Measurements from ENCODE around the gene TRAIP. TPM values are rescaled to one million over a fixed set of nuclear protein-coding genes. Genes with fewer than 3 reads are reported as not detected.

TRAIP gene
- total and polyA plus RNA-seq, 2 donors (not counting 1 experiment from before 2014, with no cell fraction given): 5.0 to 8.7 TPM

DNA sequence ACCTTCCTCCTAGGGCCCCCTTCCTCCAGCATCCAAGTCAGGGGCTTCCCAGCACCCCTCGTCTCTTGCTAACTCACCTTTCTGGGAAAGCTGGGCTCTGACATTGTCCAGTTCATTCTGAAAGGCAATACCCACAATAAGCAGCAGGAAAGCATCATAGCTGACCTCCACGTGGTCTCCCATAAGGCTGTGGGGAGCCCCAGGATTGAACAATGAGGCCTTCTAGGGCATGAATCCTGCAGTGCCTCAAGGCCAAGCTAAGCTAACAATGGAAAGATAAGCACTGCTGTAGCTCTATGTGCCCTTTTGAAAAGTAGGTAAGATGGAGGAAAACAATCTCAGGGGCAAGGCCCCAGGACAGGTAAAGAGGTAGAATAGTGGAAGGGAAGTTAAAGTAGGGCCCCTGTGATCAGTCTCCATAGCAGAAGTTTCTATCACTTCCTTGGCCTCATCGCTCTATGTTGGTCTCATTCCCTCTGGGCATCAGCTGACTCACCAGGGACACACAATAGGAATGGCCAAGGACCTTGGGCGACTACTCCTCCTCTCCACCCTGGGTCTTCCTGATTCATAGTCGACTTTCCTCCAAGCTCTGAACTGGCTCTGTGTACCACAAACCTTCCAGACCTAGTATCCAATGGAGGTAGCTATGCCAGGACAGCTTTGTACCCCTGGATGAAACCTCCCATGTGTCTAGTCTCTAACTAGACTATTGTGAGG is 11.7 kb downstream of the TRAIP start:
- Histone ChIP-seq H3K4me1 (ENCODE audit: control insufficient read depth in 2 of 2, insufficient read depth in 2 of 2, low read length in 2 of 2) (no peaks in the 10 kb centered on the region), H3K4me3 (ENCODE audit: control extremely low read depth in 1 of 5, extremely low read depth in 1 of 5, insufficient read depth in 1 of 5, low read depth in 2 of 5, low read length in 4 of 5) (no peak overlapping the region), H2AFZ (ENCODE audit: insufficient read depth, low read depth, low read length, poor library complexity, severe bottlenecking) (no peak overlapping the region), H3K79me2 (ENCODE audit: control insufficient read depth, insufficient read depth, low read length) (no peaks in the 10 kb centered on the region), H3K4me2 (replicated peaks; ENCODE audit: low read depth, low read length, poor library complexity, severe bottlenecking) (no peak overlapping the region), H4K20me1 (ENCODE audit: control insufficient read depth, insufficient read depth, low read length, poor library complexity, severe bottlenecking) (no peaks in the 10 kb centered on the region), H3K9me3 (ENCODE audit: control extremely low read depth in 1 of 3, control insufficient read depth in 2 of 3, insufficient read depth in 1 of 3, low read length in 2 of 3) (no peaks in the 10 kb centered on the region), H3K9ac (ENCODE audit: low read length) (no peak overlapping the region), H3K27me3 (replicated peaks in 1 of 4; ENCODE audit: control extremely low read depth in 1 of 4, control insufficient read depth in 3 of 4, insufficient read depth in 4 of 4, low read length in 3 of 4) (no peaks in the 10 kb centered on the region), H3K36me3 (replicated peaks in 1 of 2; ENCODE audit: control extremely low read depth in 1 of 2, control insufficient read depth in 1 of 2, extremely low read depth in 1 of 2, insufficient read depth in 2 of 2, low read length in 1 of 2) (peaks cover 0 to 8% of the 10 kb centered on the region in 2 experiments), H3K27ac (ENCODE audit: low read length in 2 of 2) (no peak overlapping the region)
- no peaks in the 10 kb centered on the region for H3K9me3 Mint-ChIP-seq (ENCODE audit: insufficient read depth)
- H3K4me3 Mint-ChIP-seq: no peak overlapping the region
- ChIA-PET POLR2A (no interaction called here), CTCF (interaction anchor here (0.8 to 17.8 kb wide), 3 partner anchors 18 to 61 kb away, joined by 3 to 547 read pairs (median 4); partner anchors contain the start of genes CDHR4 and INKA1)
- TF ChIP-seq, protein P1, sequence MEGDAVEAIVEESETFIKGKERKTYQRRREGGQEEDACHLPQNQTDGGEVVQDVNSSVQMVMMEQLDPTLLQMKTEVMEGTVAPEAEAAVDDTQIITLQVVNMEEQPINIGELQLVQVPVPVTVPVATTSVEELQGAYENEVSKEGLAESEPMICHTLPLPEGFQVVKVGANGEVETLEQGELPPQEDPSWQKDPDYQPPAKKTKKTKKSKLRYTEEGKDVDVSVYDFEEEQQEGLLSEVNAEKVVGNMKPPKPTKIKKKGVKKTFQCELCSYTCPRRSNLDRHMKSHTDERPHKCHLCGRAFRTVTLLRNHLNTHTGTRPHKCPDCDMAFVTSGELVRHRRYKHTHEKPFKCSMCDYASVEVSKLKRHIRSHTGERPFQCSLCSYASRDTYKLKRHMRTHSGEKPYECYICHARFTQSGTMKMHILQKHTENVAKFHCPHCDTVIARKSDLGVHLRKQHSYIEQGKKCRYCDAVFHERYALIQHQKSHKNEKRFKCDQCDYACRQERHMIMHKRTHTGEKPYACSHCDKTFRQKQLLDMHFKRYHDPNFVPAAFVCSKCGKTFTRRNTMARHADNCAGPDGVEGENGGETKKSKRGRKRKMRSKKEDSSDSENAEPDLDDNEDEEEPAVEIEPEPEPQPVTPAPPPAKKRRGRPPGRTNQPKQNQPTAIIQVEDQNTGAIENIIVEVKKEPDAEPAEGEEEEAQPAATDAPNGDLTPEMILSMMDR (IDR thresholded peaks at IDR 0.05): no peak
- TF ChIP-seq EZH2 (IDR thresholded peaks at IDR 0.05; ENCODE audit: borderline replicate concordance, insufficient read depth, low read depth, low read length, poor library complexity, severe bottlenecking): no peak
- intact Hi-C loops (cut with micrococcal nuclease): no loop called here
- ATAC-seq (ENCODE audit: low read depth): no peak
- no peak overlapping the region for H3K27ac Mint-ChIP-seq
- H3K27me3 Mint-ChIP-seq: no peaks in the 10 kb centered on the region
- 83% methylated on average over 5 of the region's 5 CpGs for WGBS (ENCODE audit: insufficient coverage)
- DNase-seq: no peak
- no peaks in the 10 kb centered on the region for H3K4me1 Mint-ChIP-seq

- Histone ChIP-seq H4K20me1 (ENCODE audit: control insufficient read depth, insufficient read depth, low read length, poor library complexity, severe bottlenecking) (no peaks in the 10 kb centered on the region), H3K79me2 (ENCODE audit: control insufficient read depth, insufficient read depth, low read length) (no peaks in the 10 kb centered on the region), H2AFZ (ENCODE audit: insufficient read depth, low read depth, low read length, poor library complexity, severe bottlenecking) (no peak overlapping the region), H3K9me3 (ENCODE audit: control extremely low read depth in 1 of 3, control insufficient read depth in 2 of 3, insufficient read depth in 1 of 3, low read length in 2 of 3) (no peaks in the 10 kb centered on the region), H3K4me1 (ENCODE audit: control insufficient read depth in 2 of 2, insufficient read depth in 2 of 2, low read length in 2 of 2) (peaks cover 0 to 5% of the 10 kb centered on the region in 2 donors), H3K4me2 (replicated peaks; ENCODE audit: low read depth, low read length, poor library complexity, severe bottlenecking) (no peak overlapping the region), H3K36me3 (replicated peaks in 1 of 2; ENCODE audit: control extremely low read depth in 1 of 2, control insufficient read depth in 1 of 2, extremely low read depth in 1 of 2, insufficient read depth in 2 of 2, low read length in 1 of 2) (peaks cover 0 to 8% of the 10 kb centered on the region in 2 experiments), H3K27me3 (replicated peaks in 1 of 4; ENCODE audit: control extremely low read depth in 1 of 4, control insufficient read depth in 3 of 4, insufficient read depth in 4 of 4, low read length in 3 of 4) (no peaks in the 10 kb centered on the region), H3K27ac (ENCODE audit: low read length in 2 of 2) (no peak overlapping the region), H3K4me3 (ENCODE audit: control extremely low read depth in 1 of 5, extremely low read depth in 1 of 5, insufficient read depth in 1 of 5, low read depth in 2 of 5, low read length in 4 of 5) (no peak overlapping the region), H3K9ac (ENCODE audit: low read length) (no peak overlapping the region)
- Mint-ChIP-seq H3K27me3 (no peaks in the 10 kb centered on the region), H3K4me1 (peaks cover 4% of the 10 kb centered on the region), H3K27ac (no peak overlapping the region), H3K9me3 (ENCODE audit: insufficient read depth) (no peaks in the 10 kb centered on the region), H3K4me3 (no peak overlapping the region)
- ATAC-seq (ENCODE audit: low read depth): no peak
- intact Hi-C loops (cut with micrococcal nuclease): no loop called here
- 92% methylated on average over 2 of the region's 3 CpGs for WGBS (ENCODE audit: insufficient coverage)
- CTCF ChIA-PET: interaction anchor here (0.6 to 17.8 kb wide), 4 partner anchors 11 to 304 kb away, joined by 3 to 547 read pairs (median 4); partner anchors contain the start of genes CDHR4 and INKA1
- no peak for DNase-seq
- no peak for TF ChIP-seq EZH2 (IDR thresholded peaks at IDR 0.05; ENCODE audit: borderline replicate concordance, insufficient read depth, low read depth, low read length, poor library complexity, severe bottlenecking)
- TF ChIP-seq, protein P1 (IDR thresholded peaks at IDR 0.05): no peak
- POLR2A ChIA-PET: no interaction called here
Measured at GRCh38 chr3:49842843-49843517, 13.4 kb downstream of the TRAIP start.
